SK-N-SH (cell line): Measurements from ENCODE around the gene BCL2L13. TPM values are rescaled to one million over a fixed set of nuclear protein-coding genes. Genes with fewer than 3 reads are reported as not detected.

Experiments
- CTCF ChIA-PET: fragments of 300-600, 350-600 bp; formaldehyde crosslinking; extraction: SDS; loops from one replicate; lab custom pipeline; 2021; lab: Yijun Ruan, JAX
- POLR2A ChIA-PET: fragments of 350-600 bp; sonication (Branson Sonifier 250); formaldehyde crosslinking; extraction: SDS; loops from one replicate; lab custom pipeline; 2020; ENCODE audit warnings: antibody characterized with exemption, inconsistent platforms; lab: Yijun Ruan, JAX
- DNase-seq: peaks from one replicate; pipeline ENCODE4 v3.0.0; 2012
- H2AFZ ChIP-seq: fragments of 200-600 bp; sonication (generic); 2 replicates; pipeline ENCODE4 v1.8.1; 2016; ENCODE audit warnings: antibody characterized with exemption, mild to moderate bottlenecking, low read depth
- H3F3A ChIP-seq: fragments of 200-600 bp; sonication (generic); replicated peaks from 2 replicates; pipeline ENCODE3; 2016; ENCODE audit warnings: antibody characterized with exemption, mild to moderate bottlenecking; ENCODE audit not compliant: insufficient read depth
- H3K27ac ChIP-seq, 2 experiments: fragments of 200-500 bp in 1 of 2; fragments of 200-600 bp in 1 of 2; sonication (Bioruptor generic) in 1 of 2; sonication (generic), shearing (Covaris generic) in 1 of 2; 2 replicates each; pipeline versions ENCODE4 v1.5.1 to v1.6.1; 2014 to 2016; ENCODE audit warnings: low read depth in 2 of 2, inconsistent platforms in 1 of 2, low read length in 1 of 2, mild to moderate bottlenecking in 1 of 2, mixed read lengths in 1 of 2
- H3K27me3 ChIP-seq: fragments of 200-600 bp; sonication (generic), shearing (Covaris generic); 2 replicates; pipeline ENCODE4 v1.6.1; 2016; ENCODE audit warnings: mixed run types; ENCODE audit not compliant: insufficient read depth
- H3K36me3 ChIP-seq, 2 experiments: fragments of 200-500 bp in 1 of 2; fragments of 200-600 bp in 1 of 2; sonication (Bioruptor generic) in 1 of 2; sonication (generic) in 1 of 2; replicated peaks in 1 of 2; 2 replicates each; pipeline versions ENCODE3 to v1.5.1; 2014 to 2016; ENCODE audit warnings: low read length in 1 of 2, mild to moderate bottlenecking in 1 of 2; ENCODE audit not compliant: insufficient read depth in 2 of 2, control insufficient read depth in 1 of 2
- H3K4me1 ChIP-seq, 2 experiments: fragments of 200-500 bp in 1 of 2; fragments of 200-600 bp in 1 of 2; sonication (Bioruptor generic) in 1 of 2; sonication (generic), shearing (Covaris generic) in 1 of 2; 2 replicates each; pipeline versions ENCODE4 v1.5.1 to v1.6.1; 2014 to 2016; ENCODE audit warnings: low read depth in 1 of 2, low read length in 1 of 2, mixed run types in 1 of 2; ENCODE audit not compliant: insufficient read depth in 2 of 2, control insufficient read depth in 1 of 2
- H3K4me2 ChIP-seq: fragments of 200-600 bp; sonication (generic), shearing (Covaris generic); 2 replicates; pipeline ENCODE4 v1.6.1; 2017; ENCODE audit warnings: mixed run types
- H3K4me3 ChIP-seq, 2 experiments: fragments of 200-500 bp in 1 of 2; fragments of 200-600 bp in 1 of 2; sonication (Bioruptor generic) in 1 of 2; sonication (generic), shearing (Covaris generic) in 1 of 2; 2 replicates each; pipeline versions ENCODE4 v1.5.1 to v1.8.1; 2014 to 2016; ENCODE audit warnings: low read depth in 2 of 2, inconsistent platforms in 1 of 2, low read length in 1 of 2, mild to moderate bottlenecking in 1 of 2, mixed read lengths in 1 of 2, moderate library complexity in 1 of 2
- H3K79me2 ChIP-seq: fragments of 200-600 bp; sonication (generic); 2 replicates; pipeline ENCODE4 v1.8.1; 2017; ENCODE audit warnings: mild to moderate bottlenecking; ENCODE audit not compliant: insufficient read depth
- H3K9ac ChIP-seq: fragments of 200-600 bp; sonication (generic); 2 replicates; pipeline ENCODE4 v1.6.1; 2017; ENCODE audit warnings: mixed run types
- H3K9me2 ChIP-seq: fragments of 200-600 bp; sonication (generic); 2 replicates; pipeline ENCODE4 v1.6.1; 2017; ENCODE audit warnings: mixed run types
- H3K9me3 ChIP-seq: fragments of 200-600 bp; sonication (generic); 2 replicates; pipeline ENCODE4 v1.6.1; 2017; ENCODE audit warnings: mixed run types, mild to moderate bottlenecking, moderate library complexity
- H4K20me1 ChIP-seq: fragments of 200-600 bp; sonication (generic); 2 replicates; pipeline ENCODE4 v1.6.1; 2017; ENCODE audit warnings: mild to moderate bottlenecking, mixed run types; ENCODE audit not compliant: insufficient read depth
- CHD2 ChIP-seq: fragments of 150-350 bp; IDR thresholded peaks from 2 replicates; pipeline ENCODE4 v1.6.1; 2018; ENCODE audit warnings: low read length; ENCODE audit not compliant: partially characterized antibody
- FOXJ3 ChIP-seq: sonication (generic); formaldehyde crosslinking; IDR thresholded peaks from 2 replicates; pipeline ENCODE4 v1.5.1; 2020; ENCODE audit warnings: mild to moderate bottlenecking, missing genetic modification reagents
- FOXM1 ChIP-seq: IDR thresholded peaks from 2 replicates; pipeline ENCODE4 v1.4.0; 2012; ENCODE audit warnings: low read depth, mild to moderate bottlenecking
- GABPA ChIP-seq: IDR thresholded peaks from 2 replicates; pipeline ENCODE4 v1.4.0; 2012; ENCODE audit warnings: low read depth, mild to moderate bottlenecking
- MXI1 ChIP-seq: IDR thresholded peaks from 2 replicates; pipeline ENCODE4 v1.6.1; 2012; ENCODE audit warnings: mild to moderate bottlenecking, low read depth, low read length, improper control_type of control experiment
- POLR2AphosphoS5 ChIP-seq: IDR thresholded peaks from 2 replicates; pipeline ENCODE4 v1.6.1; 2012; ENCODE audit warnings: low read depth, low read length
- RCOR1 ChIP-seq: fragments of 150-350 bp; IDR thresholded peaks from 2 replicates; pipeline ENCODE4 v1.6.1; 2017; ENCODE audit warnings: antibody characterized with exemption, low read length
- RFX5 ChIP-seq: IDR thresholded peaks from 2 replicates; pipeline ENCODE4 v1.6.1; 2012; ENCODE audit warnings: mild to moderate bottlenecking, improper control_type of control experiment, low read length
- RXRA ChIP-seq: IDR thresholded peaks from 2 replicates; pipeline ENCODE4 v1.4.0; 2012; ENCODE audit warnings: low read depth, mild to moderate bottlenecking, borderline replicate concordance
- SMC3 ChIP-seq: IDR thresholded peaks from 2 replicates; pipeline ENCODE4 v1.6.1; 2012; ENCODE audit warnings: low read depth, low read length, improper control_type of control experiment
- TAF1 ChIP-seq: IDR thresholded peaks from 2 replicates; pipeline ENCODE4 v1.6.1; 2012; ENCODE audit warnings: low read depth, mild to moderate bottlenecking, low read length, moderate library complexity, borderline replicate concordance
- TCF12 ChIP-seq: IDR thresholded peaks from 2 replicates; pipeline ENCODE4 v1.4.0; 2012
- TEAD4 ChIP-seq: IDR thresholded peaks from 2 replicates; pipeline ENCODE4 v1.4.0; 2012; ENCODE audit warnings: mild to moderate bottlenecking, borderline replicate concordance; ENCODE audit not compliant: insufficient read depth
- USF1 ChIP-seq: IDR thresholded peaks from 2 replicates; pipeline ENCODE4 v1.4.0; 2012; ENCODE audit warnings: low read depth, borderline replicate concordance
- YY1 ChIP-seq: IDR thresholded peaks from 2 replicates; pipeline ENCODE4 v1.4.0; 2012; ENCODE audit warnings: low read depth, mild to moderate bottlenecking
- ZBTB33 ChIP-seq: IDR thresholded peaks from 2 replicates; pipeline ENCODE4 v1.4.0; 2012; ENCODE audit warnings: low read depth, borderline replicate concordance
- WGBS: methylation state at CpG from one replicate; pipeline ENCODE4 v1.1.6; 2017; ENCODE audit warnings: low lambda C conversion rate; 5-methylcytosine and 5-hydroxymethylcytosine counted together
- polyA plus RNA-seq, 3 experiments: library from polyadenylated mRNA; depleted of rRNA; stranded (reverse); fragments of >200 nt; gene quantifications; 2 replicates each; pipeline ENCODE4 v1.2.3, GENCODE V29; 2012

The BCL2L13 gene
- polyA plus RNA-seq, 1 of the 3 experiments (the other 2 are of a cell fraction), result 37.1 TPM

DNA sequence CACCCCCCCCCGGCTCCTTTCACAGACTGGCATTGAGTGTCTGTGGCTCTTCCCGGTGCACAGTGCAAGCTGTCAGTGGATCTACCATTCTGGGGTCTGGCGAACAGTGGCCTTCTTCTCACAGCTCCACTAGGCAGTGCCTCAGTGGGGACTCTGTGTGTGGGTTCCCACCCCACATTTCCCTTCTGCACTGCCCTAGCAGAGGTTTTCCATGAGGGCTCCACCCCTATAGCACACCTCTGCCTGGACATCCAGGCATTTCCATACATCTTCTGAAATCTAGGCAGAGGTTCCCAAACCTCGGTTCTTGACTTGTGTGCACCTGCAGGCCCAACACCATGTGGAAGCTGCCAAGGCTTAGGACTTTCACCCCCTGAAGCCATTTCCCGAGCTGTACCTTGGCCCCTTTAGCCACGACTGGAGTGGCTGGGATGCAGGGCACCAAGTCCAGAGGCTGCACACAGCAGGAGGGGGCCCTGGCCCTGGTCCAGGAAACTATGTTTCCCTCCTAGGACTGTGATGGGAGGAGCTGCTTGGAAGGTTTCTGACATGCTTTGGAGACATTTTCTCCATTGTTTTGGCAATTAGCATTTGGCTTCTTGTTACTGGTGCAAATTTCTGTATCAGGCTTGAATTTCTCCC, 26.0 kb downstream of the BCL2L13 start:
- POLR2A ChIA-PET, result no interaction called here

GRCh38 chr22:17665248-17665647, 26.7 kb downstream of the BCL2L13 start:
- H3K27me3 ChIP-seq, result no peaks in the 10 kb centered on the region
- 98% methylated on average over 3 of the region's 3 CpGs for WGBS
- no peaks in the 10 kb centered on the region for H4K20me1 ChIP-seq
- H3K4me1 ChIP-seq, result no peaks in the 10 kb centered on the region
- no peaks in the 10 kb centered on the region for H3K9me2 ChIP-seq
- H3K79me2 ChIP-seq, result peaks cover 29% of the 10 kb centered on the region
- H3K9ac ChIP-seq, result no peak overlapping the region
- no peak overlapping the region for H3K4me3 ChIP-seq
- peaks cover 7 to 25% of the 10 kb centered on the region in 2 experiments for H3K36me3 ChIP-seq
- ChIA-PET POLR2A (no interaction called here), CTCF (interaction anchor here (1.0 kb wide), 1 partner anchor 77 kb away, joined by 3 read pairs; no protein-coding TSS in a partner anchor)
- H3K27ac ChIP-seq, result no peak overlapping the region
- TF ChIP-seq RXRA (no peak), FOXM1 (no peak), USF1 (no peak), POLR2AphosphoS5 (no peak)
- no peaks in the 10 kb centered on the region for H3F3A ChIP-seq
- H3K9me3 ChIP-seq, result no peaks in the 10 kb centered on the region
- no peak overlapping the region for H2AFZ ChIP-seq
- DNase-seq, result no peak
- no peak overlapping the region for H3K4me2 ChIP-seq

More for the DNA sequence above, 26.0 kb downstream of the BCL2L13 start:
- Histone ChIP-seq H3K27me3 (no peaks in the 10 kb centered on the region), H3K9ac (no peak overlapping the region), H3K4me1 (no peaks in the 10 kb centered on the region), H3K9me3 (no peaks in the 10 kb centered on the region), H3F3A (no peaks in the 10 kb centered on the region), H3K4me3 (no peak overlapping the region), H3K79me2 (peaks cover 29% of the 10 kb centered on the region), H3K27ac (no peak overlapping the region), H3K4me2 (no peak overlapping the region), H3K36me3 (peaks cover 7 to 26% of the 10 kb centered on the region in 2 experiments), H2AFZ (no peak overlapping the region), H3K9me2 (no peaks in the 10 kb centered on the region), H4K20me1 (no peaks in the 10 kb centered on the region)
- no peak for DNase-seq
- CTCF ChIA-PET, result no interaction called here
- no peak for TF ChIP-seq TEAD4
- no peak for TF ChIP-seq TCF12
- no peak for TF ChIP-seq RCOR1
- TF ChIP-seq FOXJ3 (CRISPR knock-in tag), result no peak
- TF ChIP-seq MXI1, result no peak
- TF ChIP-seq RFX5, result no peak
- no peak for TF ChIP-seq YY1
- TF ChIP-seq USF1, result no peak
- TF ChIP-seq CHD2, result no peak
- TF ChIP-seq GABPA, result no peak
- TF ChIP-seq ZBTB33, result no peak
- TF ChIP-seq SMC3, result no peak
- no peak for TF ChIP-seq TAF1
- 92% methylated on average over 6 of the region's 6 CpGs for WGBS
